MM.1S (cell line): Measurements from ENCODE around the gene ISCU.

Source experiments
- EZH2 ChIP-seq: fragments of 300-600 bp; sonication (generic); optimal IDR thresholded peaks from 2 replicates; pipeline ENCODE3; 2017; ENCODE audit warnings: low read depth, mild to moderate bottlenecking, antibody characterized with exemption, low read length, mixed read lengths
- TF ChIP-seq, protein P1 (sequence below): fragments of 300-600 bp; sonication (generic); IDR thresholded peaks from 2 replicates; pipeline ENCODE4 v1.5.1; 2016; ENCODE audit warnings: antibody characterized with exemption, low read length, mixed read lengths

DNA sequence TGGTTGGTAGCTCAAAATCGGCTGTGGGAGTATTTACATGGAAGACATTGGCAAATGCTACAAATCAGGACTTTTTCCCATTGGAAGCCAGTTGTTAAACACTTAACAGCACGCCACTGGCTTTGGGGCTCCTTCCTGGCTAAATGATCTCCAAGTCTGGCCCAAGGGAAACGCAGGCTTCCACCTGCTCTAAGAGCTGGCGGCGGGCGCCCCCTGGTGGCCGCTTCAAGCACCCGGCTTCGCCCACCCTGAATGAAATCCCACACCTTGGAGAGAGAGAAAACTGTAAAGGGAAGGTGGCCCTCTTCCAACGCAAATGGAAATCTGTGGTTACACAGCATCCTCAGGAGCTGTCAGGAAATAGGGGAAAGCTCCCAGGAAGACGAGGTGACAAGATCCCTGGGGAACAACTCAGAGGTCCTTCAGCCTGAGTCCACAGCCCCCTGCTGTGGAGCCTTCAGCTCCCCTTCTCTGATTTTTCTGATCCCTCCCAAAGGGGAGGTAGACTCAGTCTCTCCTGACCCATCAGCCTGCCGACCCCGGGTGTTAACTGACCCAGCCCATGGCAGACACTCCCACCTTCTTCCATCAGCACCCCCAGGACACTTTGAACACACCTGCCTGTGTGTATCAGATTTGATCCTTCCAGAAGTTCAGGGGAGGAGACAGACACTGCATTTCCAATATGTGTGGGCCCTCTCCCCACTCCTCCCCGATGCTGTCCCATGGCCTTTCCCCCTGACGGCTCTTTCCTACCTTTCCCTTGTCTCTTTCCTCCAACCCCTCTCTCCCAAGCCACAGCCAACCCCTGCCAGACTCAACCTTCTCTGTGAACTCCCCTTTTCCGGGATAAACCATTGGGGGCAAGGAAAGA is 55.9 kb downstream of the ISCU start:
- TF ChIP-seq, protein P1, sequence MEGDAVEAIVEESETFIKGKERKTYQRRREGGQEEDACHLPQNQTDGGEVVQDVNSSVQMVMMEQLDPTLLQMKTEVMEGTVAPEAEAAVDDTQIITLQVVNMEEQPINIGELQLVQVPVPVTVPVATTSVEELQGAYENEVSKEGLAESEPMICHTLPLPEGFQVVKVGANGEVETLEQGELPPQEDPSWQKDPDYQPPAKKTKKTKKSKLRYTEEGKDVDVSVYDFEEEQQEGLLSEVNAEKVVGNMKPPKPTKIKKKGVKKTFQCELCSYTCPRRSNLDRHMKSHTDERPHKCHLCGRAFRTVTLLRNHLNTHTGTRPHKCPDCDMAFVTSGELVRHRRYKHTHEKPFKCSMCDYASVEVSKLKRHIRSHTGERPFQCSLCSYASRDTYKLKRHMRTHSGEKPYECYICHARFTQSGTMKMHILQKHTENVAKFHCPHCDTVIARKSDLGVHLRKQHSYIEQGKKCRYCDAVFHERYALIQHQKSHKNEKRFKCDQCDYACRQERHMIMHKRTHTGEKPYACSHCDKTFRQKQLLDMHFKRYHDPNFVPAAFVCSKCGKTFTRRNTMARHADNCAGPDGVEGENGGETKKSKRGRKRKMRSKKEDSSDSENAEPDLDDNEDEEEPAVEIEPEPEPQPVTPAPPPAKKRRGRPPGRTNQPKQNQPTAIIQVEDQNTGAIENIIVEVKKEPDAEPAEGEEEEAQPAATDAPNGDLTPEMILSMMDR: peak; percentile 97
- TF ChIP-seq EZH2: no peak
